Mammary epithelial cell (primary cell): ENCODE data around the gene HIGD2A.

Experiments used
- CTCF ChIP-seq, 2 donors: IDR thresholded peaks in 1 of 2; conservative IDR thresholded peaks in 1 of 2; 2 replicates each; pipeline ENCODE4 v1.5.1; 2011 to 2012; ENCODE audit warnings: inconsistent platforms in 2 of 2, low read length in 2 of 2, mild to moderate bottlenecking in 2 of 2, control low read depth in 1 of 2, low read depth in 1 of 2; ENCODE audit not compliant: insufficient read depth in 1 of 2; ENCODE audit errors: extremely low read depth in 1 of 2
- EZH2 ChIP-seq: IDR thresholded peaks from 2 replicates; pipeline ENCODE4 v1.6.1; 2012; ENCODE audit warnings: low read length, inconsistent platforms, borderline replicate concordance

- TF ChIP-seq CTCF (conservative IDR thresholded peaks at IDR 0.05 in 1 of 2, IDR thresholded peaks at IDR 0.05 in 1 of 2; ENCODE audit: extremely low read depth in 1 of 2, insufficient read depth in 1 of 2, low read depth in 1 of 2, low read length in 2 of 2) (no peak), EZH2 (no peak)
These were observed 17.3 kb downstream of the HIGD2A start for GRCh38 chr5:176405656-176406435.
